HG03460 (cell line): ENCODE results near the gene H3-3A.

ENCODE experiments used
- ATAC-seq: cut with Tn5 transposase; IDR thresholded peaks from one replicate; pipeline ENCODE4 v1.9.1; 2021; ENCODE audit not compliant: unreplicated experiment

The H3-3A gene

GRCh38 chr1:226110249-226111097 is 48.0 kb downstream of the H3-3A start:
- ATAC-seq = peak; percentile 71

- ATAC-seq = no peak
These were observed 48.8 kb downstream of the H3-3A start for GRCh38 chr1:226111098-226111882.

- no peak for ATAC-seq
These were observed 49.4 kb downstream of the H3-3A start for GRCh38 chr1:226111883-226112261.

- ATAC-seq = no peak
These were observed 50.1 kb downstream of the H3-3A start for GRCh38 chr1:226112626-226113025.

GRCh38 chr1:226116673-226117072 is 54.2 kb downstream of the H3-3A start:
- ATAC-seq = no peak

- no peak for ATAC-seq
These were observed 54.8 kb downstream of the H3-3A start for GRCh38 chr1:226117330-226117729.

- ATAC-seq = no peak
These were observed 55.8 kb downstream of the H3-3A start for GRCh38 chr1:226118357-226118756.

- ATAC-seq = no peak
These were observed 56.7 kb downstream of the H3-3A start for GRCh38 chr1:226119169-226119568.

- ATAC-seq = no peak
These were observed 57.9 kb downstream of the H3-3A start for GRCh38 chr1:226120398-226120797.

- no peak for ATAC-seq
These were observed 58.6 kb downstream of the H3-3A start for GRCh38 chr1:226121049-226121586.
